Myocyte (in vitro differentiated cells): Measurements from ENCODE around the gene STK31. TPM values are rescaled to one million over a fixed set of nuclear protein-coding genes. Genes with fewer than 3 reads are reported as not detected.
"Not testable (repeated sequence)": the region's sequence is repeated elsewhere in the genome, so short reads cannot be mapped to it uniquely, and the experiment has no call there.

Source experiments
- DNase-seq: peaks from one replicate; pipeline ENCODE4 v3.0.0-alpha.2; 2012; ENCODE audit warnings: low read depth
- polyA plus RNA-seq: library from polyadenylated mRNA; unstranded; fragments of >200 nt; gene quantifications from one replicate; pipeline ENCODE4 v1.2.1, GENCODE V29; 2012; ENCODE audit warnings: missing spikeins
- total RNA-seq: library from RNA; depleted of rRNA; stranded (reverse); fragments of >200 nt; gene quantifications from 2 replicates; pipeline ENCODE4 v1.2.3, GENCODE V29; 2014

Gene STK31, protein sequence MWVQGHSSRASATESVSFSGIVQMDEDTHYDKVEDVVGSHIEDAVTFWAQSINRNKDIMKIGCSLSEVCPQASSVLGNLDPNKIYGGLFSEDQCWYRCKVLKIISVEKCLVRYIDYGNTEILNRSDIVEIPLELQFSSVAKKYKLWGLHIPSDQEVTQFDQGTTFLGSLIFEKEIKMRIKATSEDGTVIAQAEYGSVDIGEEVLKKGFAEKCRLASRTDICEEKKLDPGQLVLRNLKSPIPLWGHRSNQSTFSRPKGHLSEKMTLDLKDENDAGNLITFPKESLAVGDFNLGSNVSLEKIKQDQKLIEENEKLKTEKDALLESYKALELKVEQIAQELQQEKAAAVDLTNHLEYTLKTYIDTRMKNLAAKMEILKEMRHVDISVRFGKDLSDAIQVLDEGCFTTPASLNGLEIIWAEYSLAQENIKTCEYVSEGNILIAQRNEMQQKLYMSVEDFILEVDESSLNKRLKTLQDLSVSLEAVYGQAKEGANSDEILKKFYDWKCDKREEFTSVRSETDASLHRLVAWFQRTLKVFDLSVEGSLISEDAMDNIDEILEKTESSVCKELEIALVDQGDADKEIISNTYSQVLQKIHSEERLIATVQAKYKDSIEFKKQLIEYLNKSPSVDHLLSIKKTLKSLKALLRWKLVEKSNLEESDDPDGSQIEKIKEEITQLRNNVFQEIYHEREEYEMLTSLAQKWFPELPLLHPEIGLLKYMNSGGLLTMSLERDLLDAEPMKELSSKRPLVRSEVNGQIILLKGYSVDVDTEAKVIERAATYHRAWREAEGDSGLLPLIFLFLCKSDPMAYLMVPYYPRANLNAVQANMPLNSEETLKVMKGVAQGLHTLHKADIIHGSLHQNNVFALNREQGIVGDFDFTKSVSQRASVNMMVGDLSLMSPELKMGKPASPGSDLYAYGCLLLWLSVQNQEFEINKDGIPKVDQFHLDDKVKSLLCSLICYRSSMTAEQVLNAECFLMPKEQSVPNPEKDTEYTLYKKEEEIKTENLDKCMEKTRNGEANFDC
- total RNA-seq: 0.05 TPM in 1 of 2 replicates, not detected in the other
- 0.03 TPM for polyA plus RNA-seq

DNA sequence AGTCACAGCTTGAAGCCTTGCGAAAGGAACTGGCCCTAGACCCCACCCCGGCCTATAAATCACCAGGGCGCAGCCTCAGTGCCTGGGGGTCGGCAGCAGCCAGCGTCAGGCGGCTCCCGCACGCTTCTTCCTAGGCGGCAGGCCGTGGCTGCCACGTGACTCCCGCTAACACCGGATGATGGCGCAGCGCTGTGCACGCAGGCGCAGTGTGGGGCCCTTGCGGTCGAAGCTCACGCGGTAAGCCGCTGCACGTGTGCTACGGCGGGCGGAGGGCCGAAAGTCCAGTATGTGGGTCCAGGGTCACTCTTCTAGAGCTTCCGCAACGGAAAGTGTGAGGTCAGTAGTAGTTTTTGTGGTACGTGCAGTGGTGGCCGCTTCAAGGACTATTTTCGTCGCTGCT, at the start of gene STK31:
Gene STK31 (plus strand): TSS at position 220 of the 400 bp plus-strand sequence. CDS start 67 bp downstream, at position 287.
- DNase-seq: no peak

GRCh38 chr7:23661385-23661784, 48.6 kb upstream of the STK31 start:
- DNase-seq: no peak

GRCh38 chr7:23662124-23662983, 47.7 kb upstream of the STK31 start:
- DNase-seq: peak; percentile 3

DNA sequence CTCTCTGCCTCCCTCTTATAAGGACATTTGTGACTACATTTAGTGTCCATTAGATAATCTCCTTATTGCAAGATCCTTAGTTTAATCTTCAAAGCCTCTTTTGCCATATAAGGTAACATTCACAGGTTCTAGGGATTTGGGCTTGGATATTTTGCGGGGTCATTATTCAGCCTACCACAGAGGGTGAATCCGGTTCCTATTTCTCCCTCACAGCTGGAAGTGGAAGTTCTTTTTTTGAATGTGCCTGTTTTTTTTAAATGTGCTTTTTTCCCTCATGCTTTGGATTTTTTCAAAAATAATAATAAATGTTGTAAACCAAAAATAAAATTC, 47.1 kb upstream of the STK31 start:
- no peak for DNase-seq

- DNase-seq: no peak
These were observed 45.9 kb upstream of the STK31 start for GRCh38 chr7:23664122-23664521.

GRCh38 chr7:23672033-23672432, 38.0 kb upstream of the STK31 start:
- no peak for DNase-seq

- DNase-seq: peak; percentile 73
These were observed 30.1 kb upstream of the STK31 start, which contains the start of gene FAM221A for GRCh38 chr7:23679898-23680413. Gene FAM221A, plus strand, starts transcription at chr7:23680199. Its CDS starts 20 bp downstream, at chr7:23680219.

DNA sequence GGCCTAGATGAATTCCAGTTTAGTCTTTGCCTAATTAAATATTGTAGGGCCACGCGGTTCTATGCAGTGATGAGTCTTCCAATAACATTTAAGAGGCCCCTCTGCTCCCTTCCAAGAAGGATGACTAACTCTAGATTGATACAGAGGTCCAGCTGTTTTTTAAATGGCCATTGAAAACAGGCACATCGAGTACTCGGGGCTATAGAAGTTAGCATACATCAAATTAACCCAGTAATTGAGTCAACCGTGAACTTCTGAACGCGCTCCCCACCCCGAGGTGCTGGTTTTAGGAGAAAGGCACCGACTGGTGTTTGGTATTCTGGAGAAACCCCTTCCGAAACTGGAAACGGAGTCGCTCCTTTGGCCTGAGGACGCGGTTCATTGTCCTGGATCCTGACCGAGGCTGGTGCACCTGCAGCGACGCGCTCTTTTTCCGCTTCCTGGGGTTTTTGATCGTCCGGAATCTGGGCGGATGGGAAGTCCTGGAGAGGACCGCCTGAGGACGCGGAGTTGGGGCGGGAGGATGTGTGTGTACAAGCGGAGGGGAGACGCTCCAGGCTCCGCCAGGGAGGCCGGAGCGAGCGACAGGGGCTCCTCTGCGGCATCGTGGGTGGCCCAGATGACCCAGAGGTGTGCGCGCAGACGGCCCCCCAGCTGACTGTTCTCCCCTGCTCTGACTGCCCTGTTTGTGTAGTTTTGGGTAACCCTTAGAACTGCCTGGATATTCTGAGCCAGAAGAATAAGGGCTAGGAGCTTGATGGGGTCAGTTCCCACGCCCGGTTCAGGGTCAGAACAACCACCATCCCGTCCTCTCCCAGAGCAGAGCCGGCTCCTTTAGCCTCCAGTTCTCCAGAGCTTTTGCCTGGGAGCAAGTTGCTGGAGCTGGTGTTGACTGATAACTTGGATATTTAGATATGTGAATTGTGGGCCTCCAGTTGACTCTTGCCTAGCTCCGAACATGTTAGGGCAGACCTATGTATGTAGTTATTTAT, 29.3 kb upstream of the STK31 start:
- peak; percentile 46 for DNase-seq

DNA sequence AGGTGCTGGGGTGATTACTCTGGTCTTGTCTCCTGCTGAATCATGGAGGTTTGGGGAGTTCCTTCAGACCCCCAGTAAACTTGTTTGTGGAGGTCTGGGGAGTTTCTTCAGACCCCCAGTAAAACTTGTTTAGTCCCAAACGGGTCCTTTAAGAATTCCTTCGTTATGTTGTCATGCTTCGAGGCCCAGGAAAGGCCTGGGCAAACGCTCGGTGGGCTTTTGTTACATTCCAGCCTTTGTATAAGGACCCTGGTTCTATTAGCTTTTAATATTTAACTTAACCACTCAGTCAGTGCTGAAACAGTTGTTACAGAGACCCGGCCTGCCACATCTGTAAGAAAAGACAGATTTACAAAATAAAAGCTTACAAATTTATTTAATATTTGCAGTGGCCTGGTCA, 26.0 kb upstream of the STK31 start:
- DNase-seq: not testable (repeated sequence)

- DNase-seq: no peak
These were observed 24.3 kb upstream of the STK31 start for GRCh38 chr7:23685731-23686130.

DNA sequence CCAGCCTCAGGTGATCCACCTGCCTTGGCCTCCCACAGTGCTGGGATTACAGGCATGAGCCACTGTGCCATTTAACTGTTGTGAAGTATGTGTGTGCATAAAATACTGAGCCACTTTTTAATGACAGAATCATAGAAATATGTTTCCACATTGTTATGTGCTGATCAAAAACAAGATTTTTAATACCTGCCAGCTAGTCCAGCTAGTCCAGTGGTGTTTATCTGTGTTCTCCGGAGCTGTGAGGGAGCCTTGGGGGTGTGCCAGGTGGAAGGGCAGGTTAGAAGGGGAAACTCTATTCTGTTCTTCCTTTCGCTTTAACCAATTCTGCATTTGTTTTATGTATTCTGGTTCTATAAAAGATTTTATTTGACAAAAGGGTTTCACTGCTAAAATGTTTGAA, 23.0 kb upstream of the STK31 start:
- no peak for DNase-seq

DNA sequence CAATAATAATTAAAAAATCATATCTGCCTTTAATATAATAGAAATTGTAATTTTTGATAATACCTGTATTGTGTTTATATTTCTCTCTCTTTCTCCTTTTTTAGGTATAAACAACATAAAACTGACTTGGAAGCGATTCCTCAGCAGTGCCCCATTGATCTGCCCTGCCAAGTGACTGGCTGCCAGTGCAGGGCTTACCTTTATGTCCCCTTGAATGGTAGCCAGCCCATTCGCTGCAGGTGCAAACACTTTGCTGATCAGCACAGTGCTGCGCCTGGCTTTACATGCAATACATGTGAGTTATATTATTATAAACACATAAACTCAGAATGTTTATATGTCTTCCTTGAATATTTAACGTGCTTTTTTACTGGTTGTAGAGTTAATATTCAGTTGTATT, 20.9 kb upstream of the STK31 start:
- DNase-seq: no peak

GRCh38 chr7:23691320-23691719, 18.7 kb upstream of the STK31 start:
- peak; percentile 77 for DNase-seq

DNA sequence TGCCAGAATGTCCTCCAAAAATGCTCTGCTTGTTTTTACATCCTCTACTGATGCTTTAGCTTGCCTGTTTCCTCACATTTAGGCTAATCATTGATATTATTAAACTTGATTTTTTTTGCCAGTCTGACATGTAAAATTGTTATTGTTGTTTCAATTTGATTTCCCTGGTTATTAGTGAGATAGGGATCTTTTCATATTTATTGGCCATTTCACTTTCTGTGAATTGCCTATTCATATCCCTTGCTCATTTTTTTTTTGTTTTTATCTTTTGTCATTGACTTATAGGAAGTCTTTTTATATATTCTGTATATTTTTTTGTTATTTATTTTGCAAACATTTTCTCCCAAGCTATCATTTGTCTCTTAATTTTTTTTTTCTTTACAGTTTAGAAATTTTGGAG, 16.8 kb upstream of the STK31 start:
- DNase-seq: no peak

- peak; percentile 56 for DNase-seq
These were observed 13.0 kb upstream of the STK31 start for GRCh38 chr7:23696916-23697441.

DNA sequence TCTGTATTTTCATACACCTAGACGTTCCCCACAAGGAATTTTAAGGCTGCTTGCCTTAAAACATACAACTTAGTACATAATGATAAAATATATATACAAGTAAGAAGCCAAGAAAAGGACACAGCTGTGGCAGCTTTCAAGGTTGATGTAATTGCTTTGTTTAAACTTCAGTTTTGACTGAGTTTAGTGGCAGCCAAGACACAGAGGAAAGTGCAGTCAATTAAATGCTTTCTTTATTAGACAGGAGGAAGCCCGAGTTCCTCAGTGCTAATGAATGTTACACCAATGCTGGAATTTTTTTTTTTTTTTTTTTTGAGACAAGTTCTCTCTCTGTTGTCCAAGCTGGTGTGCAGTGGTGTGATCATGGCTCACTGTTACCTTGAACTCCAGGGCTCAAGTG, 11.2 kb upstream of the STK31 start:
- DNase-seq: no peak

GRCh38 chr7:23700046-23700445, 10.0 kb upstream of the STK31 start:
- DNase-seq: no peak

GRCh38 chr7:23709081-23709750, 803 bp upstream of the STK31 start:
- no peak for DNase-seq
